ENCODE data around the gene OTOP1. TPM values are rescaled to one million over a fixed set of nuclear protein-coding genes. Genes with fewer than 3 reads are reported as not detected.
"Not testable (repeated sequence)": the region's sequence is repeated elsewhere in the genome, so short reads cannot be mapped to it uniquely, and the experiment has no call there.

OTOP1 gene
- polyA plus RNA-seq, 1 donor from 2014 or later, result 0.16 TPM

- not testable (repeated sequence) for H3K9me3 ChIP-seq (ENCODE audit: low read length); H3K9me2 ChIP-seq (ENCODE audit: insufficient read depth, low read length); H3F3A ChIP-seq (ENCODE audit: insufficient read depth, low read length, poor library complexity, severe bottlenecking); H4K20me1 ChIP-seq (ENCODE audit: insufficient read depth); H3K4me3 ChIP-seq (ENCODE audit: low read length); H3K9ac ChIP-seq (ENCODE audit: low read length); H3K79me2 ChIP-seq (replicated peaks; ENCODE audit: insufficient read depth, low read length); H2AFZ ChIP-seq (ENCODE audit: low read depth, low read length); H3K36me3 ChIP-seq (ENCODE audit: insufficient read depth, low read length); H3K27ac ChIP-seq (ENCODE audit: low read length); H3K4me2 ChIP-seq (ENCODE audit: low read length); H3K27me3 ChIP-seq (ENCODE audit: insufficient read depth, low read depth, low read length)
These were observed 62.1 kb downstream of the OTOP1 start for GRCh38 chr4:4164532-4165173.

- H3K79me2 ChIP-seq (replicated peaks; ENCODE audit: insufficient read depth, low read length); H3K9ac ChIP-seq (ENCODE audit: low read length); H3K27me3 ChIP-seq (ENCODE audit: insufficient read depth, low read depth, low read length); H3K27ac ChIP-seq (ENCODE audit: low read length); H4K20me1 ChIP-seq (ENCODE audit: insufficient read depth); H3K4me2 ChIP-seq (ENCODE audit: low read length); H3K4me3 ChIP-seq (ENCODE audit: low read length); H2AFZ ChIP-seq (ENCODE audit: low read depth, low read length); H3K9me3 ChIP-seq (ENCODE audit: low read length); H3K36me3 ChIP-seq (ENCODE audit: insufficient read depth, low read length); H3K9me2 ChIP-seq (ENCODE audit: insufficient read depth, low read length); H3F3A ChIP-seq (ENCODE audit: insufficient read depth, low read length, poor library complexity, severe bottlenecking): not testable (repeated sequence)
These were observed 64.5 kb downstream of the OTOP1 start for GRCh38 chr4:4162186-4162585.

GRCh38 chr4:4160956-4161665, 65.6 kb downstream of the OTOP1 start:
- not testable (repeated sequence) for H3K36me3 ChIP-seq (ENCODE audit: insufficient read depth, low read length); H3K9me2 ChIP-seq (ENCODE audit: insufficient read depth, low read length); H3K4me2 ChIP-seq (ENCODE audit: low read length); H4K20me1 ChIP-seq (ENCODE audit: insufficient read depth); H3K79me2 ChIP-seq (replicated peaks; ENCODE audit: insufficient read depth, low read length); H2AFZ ChIP-seq (ENCODE audit: low read depth, low read length); H3K9ac ChIP-seq (ENCODE audit: low read length); H3K4me3 ChIP-seq (ENCODE audit: low read length); H3K9me3 ChIP-seq (ENCODE audit: low read length); H3K27me3 ChIP-seq (ENCODE audit: insufficient read depth, low read depth, low read length); H3K27ac ChIP-seq (ENCODE audit: low read length); H3F3A ChIP-seq (ENCODE audit: insufficient read depth, low read length, poor library complexity, severe bottlenecking)

DNA sequence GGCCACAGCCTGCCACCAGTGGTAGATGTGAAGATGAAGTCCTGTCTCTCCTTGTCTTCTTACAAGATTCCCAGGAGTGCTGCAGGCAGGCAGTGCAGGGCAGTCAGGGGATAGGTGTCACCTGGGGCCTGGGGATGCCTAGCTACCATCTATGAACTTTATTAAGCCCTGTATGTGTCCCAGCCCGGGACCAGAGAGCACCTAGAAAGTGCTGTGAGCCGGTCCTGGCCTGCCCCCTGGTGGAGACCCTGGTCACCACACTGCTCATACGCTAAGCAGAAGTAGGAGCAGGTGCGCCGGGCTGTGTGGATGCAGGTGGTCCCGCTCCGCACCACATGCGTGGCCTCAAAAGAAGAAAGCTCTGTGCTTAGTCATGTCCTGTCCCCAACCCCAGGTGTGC, 81.1 kb downstream of the OTOP1 start:
- peaks cover 12% of the 10 kb centered on the region for H3K27me3 ChIP-seq (ENCODE audit: insufficient read depth, low read depth, low read length)
- TF ChIP-seq RAD21 (conservative IDR thresholded peaks at IDR 0.05) (peak; percentile 60), SMC3 (conservative IDR thresholded peaks at IDR 0.05; ENCODE audit: poor library complexity) (peak; percentile 70), CTCF (IDR thresholded peaks at IDR 0.05; ENCODE audit: poor library complexity, severe bottlenecking) (peak; percentile 67)
- H3K27ac ChIP-seq (ENCODE audit: low read length); H2AFZ ChIP-seq (ENCODE audit: low read depth, low read length); H3K9me2 ChIP-seq (ENCODE audit: insufficient read depth, low read length); H3K4me3 ChIP-seq (ENCODE audit: low read length); H3K9me3 ChIP-seq (ENCODE audit: low read length); H3K9ac ChIP-seq (ENCODE audit: low read length); H4K20me1 ChIP-seq (ENCODE audit: insufficient read depth); H3K36me3 ChIP-seq (ENCODE audit: insufficient read depth, low read length); H3K4me2 ChIP-seq (ENCODE audit: low read length); H3K79me2 ChIP-seq (replicated peaks; ENCODE audit: insufficient read depth, low read length); H3F3A ChIP-seq (ENCODE audit: insufficient read depth, low read length, poor library complexity, severe bottlenecking): not testable (repeated sequence)

DNA sequence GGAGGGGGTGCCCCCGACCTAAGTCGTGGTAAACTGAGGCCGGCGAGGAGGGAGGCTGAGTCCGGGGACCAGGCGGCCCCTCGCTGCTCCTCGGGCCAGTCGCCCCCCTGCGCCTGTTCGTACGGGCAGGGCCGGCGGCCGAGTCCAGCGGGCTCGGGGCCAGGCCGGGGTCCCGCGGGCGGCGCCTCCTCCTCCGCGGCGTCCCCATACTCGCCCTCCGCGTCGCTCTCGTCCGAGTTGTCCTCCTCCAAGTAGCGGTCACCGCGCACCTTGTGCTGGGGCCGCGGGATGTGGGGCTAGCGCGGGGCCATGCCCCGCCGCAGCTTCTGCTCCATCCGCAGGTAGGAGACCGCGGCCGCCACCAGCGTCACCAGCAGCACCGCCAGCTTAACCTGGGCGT, 83.4 kb downstream of the OTOP1 start:
- H3K36me3 ChIP-seq (ENCODE audit: insufficient read depth, low read length); H3K9ac ChIP-seq (ENCODE audit: low read length); H3F3A ChIP-seq (ENCODE audit: insufficient read depth, low read length, poor library complexity, severe bottlenecking); H2AFZ ChIP-seq (ENCODE audit: low read depth, low read length); H3K9me2 ChIP-seq (ENCODE audit: insufficient read depth, low read length); H4K20me1 ChIP-seq (ENCODE audit: insufficient read depth); H3K79me2 ChIP-seq (replicated peaks; ENCODE audit: insufficient read depth, low read length); H3K9me3 ChIP-seq (ENCODE audit: low read length); H3K4me2 ChIP-seq (ENCODE audit: low read length); H3K27ac ChIP-seq (ENCODE audit: low read length): not testable (repeated sequence)
- peak overlapping the region; percentile 53 for H3K4me3 ChIP-seq (ENCODE audit: low read length)
- H3K27me3 ChIP-seq (ENCODE audit: insufficient read depth, low read depth, low read length), result peaks cover 12% of the 10 kb centered on the region

- not testable (repeated sequence) for H2AFZ ChIP-seq (ENCODE audit: low read depth, low read length); H3K36me3 ChIP-seq (ENCODE audit: insufficient read depth, low read length); H3K27ac ChIP-seq (ENCODE audit: low read length); H3K4me2 ChIP-seq (ENCODE audit: low read length); H3K9me3 ChIP-seq (ENCODE audit: low read length); H4K20me1 ChIP-seq (ENCODE audit: insufficient read depth); H3F3A ChIP-seq (ENCODE audit: insufficient read depth, low read length, poor library complexity, severe bottlenecking); H3K9me2 ChIP-seq (ENCODE audit: insufficient read depth, low read length); H3K9ac ChIP-seq (ENCODE audit: low read length); H3K79me2 ChIP-seq (replicated peaks; ENCODE audit: insufficient read depth, low read length)
- H3K27me3 ChIP-seq (ENCODE audit: insufficient read depth, low read depth, low read length), result peaks cover 12% of the 10 kb centered on the region
- H3K4me3 ChIP-seq (ENCODE audit: low read length), result peak overlapping the region; percentile 53
These were observed 84.0 kb downstream of the OTOP1 start for GRCh38 chr4:4142679-4143078.

DNA sequence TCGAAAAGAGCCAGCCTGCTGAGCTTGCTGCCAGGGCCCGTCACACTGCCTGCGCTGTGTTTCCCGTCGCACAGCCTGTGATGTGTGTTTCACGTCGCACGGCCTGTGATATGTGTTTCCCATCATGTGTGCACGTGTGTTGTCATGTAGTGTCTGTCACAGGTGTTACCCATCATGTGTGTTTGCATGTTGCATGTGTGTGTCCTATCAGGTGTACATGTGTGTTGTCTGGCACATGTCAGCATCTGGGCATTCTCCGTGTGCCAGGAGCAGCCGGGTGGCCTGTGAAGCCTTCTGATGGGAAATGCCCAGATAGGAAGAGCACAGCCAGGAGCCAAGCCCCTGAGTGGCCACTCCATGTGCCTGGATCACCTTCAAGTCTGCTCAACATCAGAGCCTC, 85.5 kb downstream of the OTOP1 start:
- not testable (repeated sequence) for H3F3A ChIP-seq (ENCODE audit: insufficient read depth, low read length, poor library complexity, severe bottlenecking); H3K36me3 ChIP-seq (ENCODE audit: insufficient read depth, low read length); H3K9me2 ChIP-seq (ENCODE audit: insufficient read depth, low read length); H3K9me3 ChIP-seq (ENCODE audit: low read length); H3K4me3 ChIP-seq (ENCODE audit: low read length); H2AFZ ChIP-seq (ENCODE audit: low read depth, low read length); H3K27ac ChIP-seq (ENCODE audit: low read length); H3K79me2 ChIP-seq (replicated peaks; ENCODE audit: insufficient read depth, low read length); H4K20me1 ChIP-seq (ENCODE audit: insufficient read depth); H3K4me2 ChIP-seq (ENCODE audit: low read length); H3K9ac ChIP-seq (ENCODE audit: low read length)
- H3K27me3 ChIP-seq (ENCODE audit: insufficient read depth, low read depth, low read length), result peaks cover 12% of the 10 kb centered on the region

Data from neural cell (in vitro differentiated cells).